ENCODE results near the gene ABI3BP.

GRCh38 chr3:100813828-100814227 is 179.4 kb downstream of the ABI3BP start:
- TF ChIP-seq, protein P1, sequence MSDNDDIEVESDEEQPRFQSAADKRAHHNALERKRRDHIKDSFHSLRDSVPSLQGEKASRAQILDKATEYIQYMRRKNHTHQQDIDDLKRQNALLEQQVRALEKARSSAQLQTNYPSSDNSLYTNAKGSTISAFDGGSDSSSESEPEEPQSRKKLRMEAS (IDR thresholded peaks at IDR 0.05): no peak
- TF ChIP-seq, protein P2, sequence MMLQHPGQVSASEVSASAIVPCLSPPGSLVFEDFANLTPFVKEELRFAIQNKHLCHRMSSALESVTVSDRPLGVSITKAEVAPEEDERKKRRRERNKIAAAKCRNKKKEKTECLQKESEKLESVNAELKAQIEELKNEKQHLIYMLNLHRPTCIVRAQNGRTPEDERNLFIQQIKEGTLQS (IDR thresholded peaks at IDR 0.05): no peak
- TF ChIP-seq JUND (IDR thresholded peaks at IDR 0.05) (no peak), RXRA (IDR thresholded peaks at IDR 0.05) (no peak), YY1 (IDR thresholded peaks at IDR 0.05) (no peak), RAD21 (IDR thresholded peaks at IDR 0.05) (no peak)
- TF ChIP-seq, protein P3, sequence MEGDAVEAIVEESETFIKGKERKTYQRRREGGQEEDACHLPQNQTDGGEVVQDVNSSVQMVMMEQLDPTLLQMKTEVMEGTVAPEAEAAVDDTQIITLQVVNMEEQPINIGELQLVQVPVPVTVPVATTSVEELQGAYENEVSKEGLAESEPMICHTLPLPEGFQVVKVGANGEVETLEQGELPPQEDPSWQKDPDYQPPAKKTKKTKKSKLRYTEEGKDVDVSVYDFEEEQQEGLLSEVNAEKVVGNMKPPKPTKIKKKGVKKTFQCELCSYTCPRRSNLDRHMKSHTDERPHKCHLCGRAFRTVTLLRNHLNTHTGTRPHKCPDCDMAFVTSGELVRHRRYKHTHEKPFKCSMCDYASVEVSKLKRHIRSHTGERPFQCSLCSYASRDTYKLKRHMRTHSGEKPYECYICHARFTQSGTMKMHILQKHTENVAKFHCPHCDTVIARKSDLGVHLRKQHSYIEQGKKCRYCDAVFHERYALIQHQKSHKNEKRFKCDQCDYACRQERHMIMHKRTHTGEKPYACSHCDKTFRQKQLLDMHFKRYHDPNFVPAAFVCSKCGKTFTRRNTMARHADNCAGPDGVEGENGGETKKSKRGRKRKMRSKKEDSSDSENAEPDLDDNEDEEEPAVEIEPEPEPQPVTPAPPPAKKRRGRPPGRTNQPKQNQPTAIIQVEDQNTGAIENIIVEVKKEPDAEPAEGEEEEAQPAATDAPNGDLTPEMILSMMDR (IDR thresholded peaks at IDR 0.05; ENCODE audit: low read depth, low read length, missing input control): no peak
